Measurements from ENCODE around the gene CREB5. TPM values are rescaled to one million over a fixed set of nuclear protein-coding genes. Genes with fewer than 3 reads are reported as not detected.
"Not testable (repeated sequence)": the region's sequence is repeated elsewhere in the genome, so short reads cannot be mapped to it uniquely, and the experiment has no call there.

Gene CREB5
- total RNA-seq, 1 donor from 2014 or later: 52.7 TPM

DNA sequence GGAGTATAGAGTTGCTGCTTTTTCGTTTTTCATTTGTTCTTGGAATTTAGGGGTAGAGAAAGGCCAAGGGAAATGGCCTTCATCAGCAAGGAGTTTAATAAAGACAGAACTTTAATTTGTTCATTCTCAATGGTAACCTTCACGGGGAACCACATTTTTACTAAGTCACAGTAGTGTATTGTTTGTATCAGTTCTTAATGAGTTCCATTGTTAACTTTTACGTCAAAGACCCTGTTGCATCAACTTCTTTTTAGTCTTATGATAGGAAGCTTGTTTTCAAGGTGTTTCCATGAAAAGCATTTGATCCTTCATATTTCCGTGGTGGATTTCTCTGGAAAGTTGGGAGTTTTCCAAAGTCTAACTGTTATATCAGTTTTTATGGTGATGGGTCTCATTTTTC, 169.9 kb downstream of the CREB5 start:
- DNase-seq: no peak

DNA sequence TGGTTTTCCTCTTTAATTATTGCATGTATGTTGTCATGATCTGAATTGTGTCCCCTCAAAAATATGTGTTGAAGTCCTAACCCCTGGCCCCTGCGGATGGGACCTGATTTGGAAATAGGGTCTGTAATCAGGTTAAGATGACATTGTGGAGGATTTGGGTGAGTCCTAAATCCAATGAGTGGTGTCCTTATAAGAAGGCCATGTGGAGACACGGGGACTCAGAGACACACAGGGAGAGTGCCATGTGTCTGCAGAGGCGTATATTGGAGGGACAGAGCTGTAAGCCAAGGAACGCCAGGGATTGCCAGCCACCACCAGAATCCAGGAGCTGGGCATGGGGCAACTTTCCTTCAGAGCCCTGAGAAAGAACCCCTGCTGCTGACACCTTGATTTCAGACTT, 171.9 kb downstream of the CREB5 start:
- DNase-seq: no peak

- no peak for DNase-seq
These were observed 174.4 kb downstream of the CREB5 start for GRCh38 chr7:28586736-28587135.

GRCh38 chr7:28587211-28587610, 174.9 kb downstream of the CREB5 start:
- no peak for DNase-seq

GRCh38 chr7:28588602-28589001, 176.3 kb downstream of the CREB5 start:
- DNase-seq: no peak

DNA sequence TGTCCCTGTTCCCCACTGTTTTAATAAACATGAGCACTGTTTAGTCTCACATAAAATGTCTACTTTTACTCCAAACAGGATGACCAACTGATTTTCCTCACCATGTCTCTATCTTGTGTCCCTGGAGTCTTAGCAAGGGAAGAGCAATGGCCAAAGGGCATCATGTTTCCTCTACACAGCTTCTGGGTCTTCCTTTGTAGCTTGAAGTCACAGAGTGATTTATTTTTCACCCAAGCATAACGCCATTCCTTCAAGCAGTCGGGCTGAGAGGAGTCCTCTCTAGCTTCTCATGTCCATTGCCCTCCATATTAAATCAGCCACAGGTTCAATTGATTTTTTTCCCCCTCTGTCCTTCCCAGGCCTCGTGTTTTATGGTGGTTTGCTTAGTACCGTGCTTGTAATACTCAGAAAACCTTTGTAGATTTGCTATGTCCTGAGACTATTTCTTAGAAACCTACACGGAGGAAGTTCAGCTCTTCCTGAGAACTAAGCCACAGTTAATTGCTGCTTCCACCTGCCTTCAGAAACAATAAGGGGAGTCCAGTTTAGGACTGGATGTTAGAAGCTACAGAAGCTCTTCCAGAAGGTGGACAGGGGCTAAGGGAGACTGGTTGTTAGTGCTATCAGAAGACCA, 178.8 kb downstream of the CREB5 start:
- no peak for DNase-seq

GRCh38 chr7:28591725-28592349, 179.5 kb downstream of the CREB5 start:
- no peak for DNase-seq

GRCh38 chr7:28592861-28593260, 180.5 kb downstream of the CREB5 start:
- DNase-seq: no peak

DNA sequence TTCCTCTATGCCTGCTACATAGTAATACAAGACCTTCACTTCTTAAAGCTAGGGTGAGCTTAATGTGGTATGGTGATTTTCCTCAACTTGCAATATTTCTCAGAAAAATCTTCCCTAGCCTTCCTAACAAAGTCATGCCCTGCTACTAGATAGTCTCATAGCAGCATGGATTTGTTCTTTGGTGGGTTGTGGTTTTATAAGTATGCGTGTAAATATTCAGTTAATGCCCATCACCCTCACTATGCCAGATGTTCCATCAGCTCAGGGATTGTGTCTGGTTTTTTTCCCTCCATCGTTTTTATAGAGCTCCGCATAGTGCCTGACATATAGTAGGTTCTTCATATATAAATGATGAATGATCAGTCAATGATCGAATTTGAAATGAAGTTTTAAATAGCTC, 182.8 kb downstream of the CREB5 start:
- DNase-seq: no peak

DNA sequence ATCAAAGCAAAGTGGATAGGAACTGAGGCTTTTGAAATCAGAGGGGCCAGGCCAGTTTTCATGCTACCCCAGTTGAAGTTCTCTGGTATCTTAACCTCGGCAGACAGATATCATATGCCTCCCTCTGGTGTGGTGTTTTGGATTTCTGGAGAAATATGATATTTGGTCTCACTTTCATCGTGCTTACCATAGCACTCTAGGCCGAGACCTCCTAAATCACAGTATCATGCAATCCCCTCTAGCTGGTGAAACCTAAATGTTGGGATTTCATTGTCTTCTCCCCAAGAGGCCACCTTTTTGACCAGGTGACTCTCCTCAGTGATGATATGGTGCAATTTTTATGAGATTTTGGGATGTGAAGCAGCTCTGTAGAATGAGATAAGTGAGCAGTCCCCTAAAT, 183.5 kb downstream of the CREB5 start:
- DNase-seq: no peak

GRCh38 chr7:28596245-28596935, 184.1 kb downstream of the CREB5 start:
- DNase-seq: no peak

GRCh38 chr7:28597284-28597683, 185.0 kb downstream of the CREB5 start:
- no peak for DNase-seq

- not testable (repeated sequence) for DNase-seq
These were observed 185.7 kb downstream of the CREB5 start for GRCh38 chr7:28598037-28598436.

DNA sequence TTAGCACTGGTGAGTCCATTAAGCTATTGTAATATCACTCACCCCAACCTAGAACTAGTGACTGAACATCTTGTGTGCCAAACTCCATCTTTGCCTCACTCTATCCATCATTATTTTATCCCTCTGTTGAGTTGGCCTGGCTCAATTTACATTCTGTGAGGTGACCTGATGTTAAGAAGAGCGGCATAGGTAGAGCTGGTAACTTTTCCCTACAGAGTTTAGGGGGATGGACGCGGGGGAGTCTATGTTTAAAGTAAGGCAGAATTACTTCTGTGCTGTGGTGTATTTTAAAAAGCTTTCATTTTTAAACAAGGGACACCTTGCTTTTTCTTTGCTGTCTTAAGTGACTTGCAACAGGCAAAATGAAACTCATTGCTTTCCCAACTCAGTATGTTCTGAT, 186.3 kb downstream of the CREB5 start:
- DNase-seq: no peak

DNA sequence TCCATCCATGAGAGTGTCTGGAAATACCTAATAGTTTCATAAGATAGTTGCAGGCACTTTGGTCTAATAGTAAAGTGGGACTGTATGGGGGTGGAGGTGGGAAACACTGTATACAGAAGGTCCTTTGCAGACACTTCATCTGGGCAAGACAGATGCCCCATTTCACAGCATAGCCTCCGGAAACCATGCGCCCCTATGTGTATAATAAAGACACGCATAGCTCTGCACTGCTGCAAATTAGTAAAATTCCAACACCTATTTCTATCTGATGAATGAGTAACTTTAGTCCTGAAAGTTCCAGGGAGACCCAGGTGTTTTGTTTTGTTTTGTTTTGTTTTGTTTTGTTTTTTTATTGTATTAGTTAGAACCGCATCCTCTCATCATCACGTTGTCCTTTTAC, 187.1 kb downstream of the CREB5 start:
- DNase-seq: no peak

- DNase-seq: no peak
These were observed 190.0 kb downstream of the CREB5 start for GRCh38 chr7:28602282-28602681.

DNA sequence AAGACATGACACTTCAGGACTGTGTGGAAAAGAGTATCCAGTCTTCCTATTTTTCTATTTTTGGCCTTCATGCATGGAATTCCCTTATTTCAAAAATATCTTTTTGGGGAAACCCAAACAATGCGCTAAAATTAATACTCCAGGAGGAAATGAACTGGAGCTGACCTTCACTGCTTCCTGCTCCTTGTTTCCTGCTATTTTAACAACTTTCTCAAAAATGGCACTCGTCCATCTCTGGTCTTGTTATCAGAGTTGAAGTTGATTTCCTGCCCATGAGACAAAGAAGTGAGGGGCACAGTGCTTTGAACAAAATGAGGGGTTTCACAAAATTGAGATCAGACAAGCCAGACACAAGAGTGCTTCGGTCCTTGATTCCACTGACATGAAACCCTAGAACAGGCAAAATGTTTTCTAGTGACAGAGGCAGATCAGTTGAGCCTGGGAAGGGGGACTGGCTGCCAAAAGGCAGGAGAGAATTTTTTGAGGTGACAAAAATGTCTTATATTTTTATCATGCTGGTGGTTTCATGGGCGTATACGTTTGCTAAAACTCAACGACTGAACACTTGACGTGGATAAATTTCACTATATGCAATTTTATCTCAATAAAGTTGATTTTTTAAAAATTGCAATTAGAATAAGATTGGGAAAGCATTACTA, 193.2 kb downstream of the CREB5 start:
- DNase-seq: no peak

- DNase-seq: no peak
These were observed 194.1 kb downstream of the CREB5 start for GRCh38 chr7:28606421-28606820.

DNA sequence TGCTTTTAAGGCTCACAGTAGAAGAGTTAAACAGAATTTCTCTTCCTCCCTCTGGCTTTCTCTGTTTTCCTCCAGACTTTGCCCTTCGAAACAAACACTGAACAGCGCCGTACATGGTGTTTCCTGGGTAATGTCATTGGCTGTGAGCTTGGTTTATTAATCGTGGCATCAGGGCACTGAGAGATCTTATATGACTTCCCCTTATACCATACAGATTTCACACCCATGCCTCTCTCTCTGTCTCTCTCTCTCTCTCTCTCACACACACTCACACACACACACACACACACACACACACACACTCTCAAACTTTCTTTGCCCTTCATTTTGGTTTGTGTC, 195.5 kb downstream of the CREB5 start:
- no peak for DNase-seq

- DNase-seq: no peak
These were observed 195.9 kb downstream of the CREB5 start for GRCh38 chr7:28608237-28608656.

DNA sequence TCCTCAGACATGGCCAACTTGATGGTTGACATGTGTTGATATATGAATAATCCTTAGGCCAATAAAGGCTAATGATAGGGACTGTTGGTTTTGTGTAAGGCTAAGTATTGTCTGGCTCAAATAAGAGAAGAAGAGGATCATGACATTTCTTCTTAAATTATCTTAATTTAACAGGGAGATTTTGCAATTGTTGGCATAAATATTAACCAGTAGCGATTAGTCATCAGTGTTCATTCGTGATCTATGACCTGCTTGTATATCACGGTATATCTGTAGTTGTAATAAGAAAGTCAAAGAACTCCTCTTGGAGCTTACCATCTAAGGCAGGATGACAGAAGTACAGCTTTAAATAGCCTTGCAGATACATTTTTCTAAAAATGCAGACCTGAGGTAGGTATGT, 196.4 kb downstream of the CREB5 start:
- no peak for DNase-seq

DNA sequence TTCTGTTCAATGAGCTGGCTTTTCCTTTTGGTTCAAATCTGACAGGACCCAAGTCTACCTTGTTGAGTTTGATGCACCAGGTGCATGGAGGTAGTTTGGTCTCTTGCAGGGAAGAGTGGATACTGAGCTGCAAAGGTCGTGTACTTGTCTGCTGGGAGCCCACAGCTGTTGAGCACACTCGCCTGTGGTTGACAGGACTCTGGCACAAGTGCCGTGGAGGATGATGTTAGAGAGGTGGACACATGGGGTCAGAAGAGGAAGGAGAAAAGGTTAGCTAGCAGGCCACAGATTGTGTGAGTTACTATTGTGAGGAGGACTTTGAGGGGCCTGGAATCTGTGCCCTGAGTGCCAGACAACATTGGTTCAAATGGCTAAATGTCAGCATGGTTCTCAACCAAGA, 197.3 kb downstream of the CREB5 start:
- DNase-seq: no peak

DNA sequence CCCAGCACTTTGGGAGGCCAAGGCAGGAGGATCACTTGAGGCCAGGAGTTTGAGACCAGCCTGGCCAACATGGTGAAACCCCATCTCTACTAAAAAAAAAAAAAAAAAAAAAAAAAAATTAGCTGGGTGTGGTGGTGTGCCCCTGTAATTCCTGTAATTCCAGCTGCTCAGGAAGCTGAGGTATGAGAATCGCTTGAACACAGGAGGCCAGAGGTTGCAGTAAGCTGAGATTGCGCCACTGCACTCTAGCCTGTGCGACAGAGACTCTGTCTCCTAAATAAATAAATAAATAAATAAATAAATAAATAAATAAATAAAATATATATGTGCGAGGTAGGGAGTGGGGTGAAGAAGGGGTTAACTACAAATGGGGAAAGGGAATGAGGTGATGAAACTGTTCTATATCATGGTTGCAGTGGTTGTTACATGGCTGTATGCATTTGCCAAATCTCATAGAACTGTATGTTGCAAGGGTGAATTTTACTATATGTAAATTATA, 199.1 kb downstream of the CREB5 start:
- DNase-seq: not testable (repeated sequence)
